ENCODE measurements around the gene CCL22.
"Not testable (repeated sequence)": the region's sequence is repeated elsewhere in the genome, so short reads cannot be mapped to it uniquely, and the experiment has no call there.

Gene CCL22

DNA sequence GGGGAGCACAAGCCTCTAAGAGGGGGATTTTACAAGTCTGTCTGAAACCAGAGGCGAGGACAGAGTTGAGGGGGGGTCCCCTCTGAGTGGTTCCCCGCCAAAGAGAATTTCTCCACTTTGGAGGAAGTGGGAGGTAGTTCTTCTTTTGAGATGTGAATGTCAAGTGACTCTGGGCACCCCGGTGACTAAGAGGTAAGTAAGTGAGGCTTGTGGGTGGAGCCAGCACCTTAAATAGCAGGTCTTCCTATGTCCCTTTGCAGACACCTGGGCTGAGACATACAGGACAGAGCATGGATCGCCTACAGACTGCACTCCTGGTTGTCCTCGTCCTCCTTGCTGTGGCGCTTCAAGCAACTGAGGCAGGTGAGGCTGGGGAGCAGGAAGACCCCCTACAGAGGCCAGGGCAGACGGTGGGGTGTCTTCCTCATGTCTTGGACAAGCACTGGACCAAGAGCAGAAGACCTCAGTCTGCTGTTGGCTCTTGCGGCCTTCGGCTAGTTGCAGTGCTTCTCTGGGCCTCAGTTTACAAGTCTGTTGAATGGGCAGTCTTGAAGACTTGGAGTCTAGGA is at the start of gene CCL22:
TSS of gene CCL22 (plus strand) at position 257 of the 569 bp plus-strand sequence. CDS start at position 291, 34 bp downstream.
- DNase-seq (ENCODE audit: low read depth in 3 of 3): no peak

DNA sequence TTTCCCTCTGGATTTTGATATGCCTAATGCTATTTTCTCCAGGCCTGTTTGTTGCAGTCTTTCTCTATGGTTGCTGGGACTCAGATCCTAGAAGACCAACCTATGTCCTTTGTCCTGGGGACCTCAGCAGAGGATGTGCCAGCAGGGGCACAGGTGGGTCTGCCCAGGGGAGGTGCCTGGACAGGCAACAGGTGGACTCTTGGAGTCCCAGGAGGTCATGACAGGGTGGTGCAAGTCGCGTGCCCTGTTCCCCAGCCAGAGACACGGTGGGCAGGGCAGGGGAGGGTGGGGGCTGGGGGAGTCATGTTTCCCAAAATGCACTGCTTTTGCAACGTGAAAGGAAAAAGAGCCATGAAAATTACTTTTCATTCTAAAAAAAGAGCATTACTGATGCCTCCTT is 47.8 kb upstream of the CCL22 start:
- no peak for DNase-seq (ENCODE audit: low read depth in 3 of 3)

DNA sequence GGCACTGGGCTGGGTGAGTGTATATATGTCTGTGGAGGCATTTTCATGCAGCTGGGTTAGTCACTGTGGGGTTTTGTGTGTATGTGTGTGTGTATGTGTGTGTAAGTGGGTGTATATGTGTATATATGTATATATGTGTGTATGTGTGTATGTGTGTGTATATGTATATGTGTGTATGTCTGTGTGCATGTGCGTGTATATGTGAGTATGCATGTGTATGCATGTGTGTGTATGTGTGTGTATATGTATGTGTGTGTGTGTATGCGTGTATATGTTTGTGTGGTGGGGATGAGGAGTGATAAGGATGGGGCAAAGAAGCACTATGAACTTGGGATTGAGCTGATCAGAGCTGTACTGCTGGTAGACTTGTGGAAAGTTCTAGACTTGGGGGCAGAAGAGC is 45.1 kb upstream of the CCL22 start:
- DNase-seq (ENCODE audit: low read depth in 3 of 3): no peak

GRCh38 chr16:57314161-57314785 is 44.3 kb upstream of the CCL22 start:
- no peak for DNase-seq (ENCODE audit: low read depth in 3 of 3)

DNA sequence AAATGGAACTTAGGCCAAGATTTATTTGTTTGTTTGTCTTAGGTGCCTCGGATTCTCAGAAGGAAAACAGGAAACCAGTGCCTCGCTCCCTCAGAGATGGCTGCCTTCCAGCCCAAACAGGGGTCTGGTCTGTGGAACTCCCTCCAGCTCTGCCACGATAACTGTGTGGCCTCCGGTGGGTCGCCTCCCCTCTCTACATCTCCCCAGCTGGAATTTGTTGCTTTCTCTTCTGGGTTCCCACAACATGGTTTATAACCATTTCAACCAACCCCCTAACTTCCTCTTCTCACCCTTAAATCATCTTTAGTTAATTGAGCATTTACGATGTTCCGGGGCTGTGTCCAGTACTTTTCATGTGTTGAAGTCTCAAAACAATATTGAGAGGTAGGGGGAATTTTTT is 43.2 kb upstream of the CCL22 start:
- DNase-seq (ENCODE audit: low read depth in 3 of 3): no peak

DNA sequence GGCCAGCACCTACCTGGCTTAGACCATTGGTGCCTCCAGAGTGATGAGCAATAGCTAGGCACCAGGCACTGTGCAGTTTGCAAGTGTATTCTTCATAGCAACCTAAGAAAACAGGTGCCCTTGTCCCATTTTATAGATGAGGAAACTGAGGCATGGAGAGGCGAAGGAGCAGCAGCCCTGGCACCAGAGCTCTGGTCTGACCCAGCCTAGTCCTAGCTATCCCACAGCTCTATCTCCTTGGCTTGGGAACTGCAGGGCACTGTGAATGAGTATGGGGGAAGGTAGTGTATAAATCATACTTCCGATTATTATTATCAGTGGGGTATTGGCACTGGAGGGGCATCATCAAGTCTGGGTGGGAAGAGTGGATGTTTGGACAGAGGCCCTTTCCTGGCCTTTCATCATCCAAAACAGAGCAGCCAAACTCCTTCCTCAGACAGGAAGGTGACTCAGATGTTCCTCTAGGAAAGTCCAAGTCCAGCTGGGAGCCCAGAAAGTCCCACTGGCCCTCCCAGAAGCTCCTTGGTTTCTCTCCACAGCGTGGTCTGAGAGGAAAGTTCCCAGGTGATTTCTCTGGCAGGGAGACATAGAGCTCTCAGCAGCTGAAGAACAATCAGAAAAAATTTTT is 42.1 kb upstream of the CCL22 start:
- DNase-seq (ENCODE audit: low read depth in 3 of 3): no peak

DNA sequence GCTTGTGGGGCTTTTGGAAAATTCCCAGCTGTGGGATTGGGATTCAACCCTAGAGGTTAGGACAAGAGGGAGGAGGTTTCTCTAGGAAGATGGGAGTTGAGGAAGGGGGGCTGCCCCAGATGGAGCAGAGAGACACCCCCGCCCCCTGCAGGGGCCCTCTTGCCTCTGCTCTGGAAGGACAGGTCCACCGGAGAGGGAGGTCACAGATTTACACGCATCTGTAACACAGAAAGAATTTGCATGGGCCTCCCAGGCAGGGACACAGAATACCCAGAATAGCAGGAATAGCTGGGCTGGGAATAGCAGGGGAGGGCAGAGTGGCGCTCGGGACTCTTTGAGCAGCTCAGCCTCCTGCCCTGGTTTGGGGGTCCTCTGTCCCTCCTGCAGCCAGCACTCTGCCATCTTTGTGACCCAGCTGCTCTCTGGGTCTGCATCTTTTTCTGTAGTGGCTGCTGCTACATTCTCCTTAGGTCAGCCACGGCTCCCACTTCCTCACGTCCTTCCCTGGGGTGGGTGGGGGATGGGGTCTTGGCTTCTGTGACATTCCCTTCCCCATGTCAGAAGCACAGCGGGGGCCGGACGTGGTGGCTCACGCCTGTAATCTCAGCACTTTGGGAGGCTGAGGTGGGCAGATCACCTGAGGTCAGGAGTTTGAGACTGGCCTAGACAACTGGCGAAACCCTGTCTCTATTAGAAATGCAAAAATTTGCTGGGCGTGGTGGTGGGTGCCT is 40.2 kb upstream of the CCL22 start:
- DNase-seq (ENCODE audit: low read depth in 3 of 3): no peak

GRCh38 chr16:57319646-57320045 is 38.9 kb upstream of the CCL22 start:
- no peak for DNase-seq (ENCODE audit: low read depth in 3 of 3)

GRCh38 chr16:57324749-57325148 is 33.8 kb upstream of the CCL22 start:
- no peak for DNase-seq (ENCODE audit: low read depth in 3 of 3)

DNA sequence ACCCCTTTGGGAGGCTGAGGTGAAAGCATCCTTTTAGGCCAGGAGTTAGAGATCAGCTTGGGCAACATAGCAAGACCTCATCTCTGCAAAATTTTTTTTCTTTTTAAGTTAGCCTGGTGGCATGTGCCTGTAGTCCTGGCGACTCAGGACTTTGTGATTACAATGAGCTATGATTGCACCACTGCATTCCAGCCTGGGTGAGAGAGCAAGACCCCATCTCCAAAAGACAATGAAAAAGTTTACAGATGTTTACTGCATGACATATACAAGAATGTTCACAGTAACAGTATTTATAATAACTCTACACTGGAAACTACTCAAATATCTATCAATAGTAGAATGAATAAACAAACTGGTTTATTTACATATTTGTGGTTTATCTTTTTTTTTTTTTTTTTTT is 33.1 kb upstream of the CCL22 start:
- no peak for DNase-seq (ENCODE audit: low read depth in 3 of 3)

GRCh38 chr16:57329718-57330327 is 28.8 kb upstream of the CCL22 start:
- no peak for DNase-seq (ENCODE audit: low read depth in 3 of 3)

GRCh38 chr16:57331355-57331754 is 27.2 kb upstream of the CCL22 start:
- DNase-seq (ENCODE audit: low read depth in 3 of 3): no peak

GRCh38 chr16:57333402-57333801 is 25.2 kb upstream of the CCL22 start:
- DNase-seq (ENCODE audit: low read depth in 3 of 3): no peak

DNA sequence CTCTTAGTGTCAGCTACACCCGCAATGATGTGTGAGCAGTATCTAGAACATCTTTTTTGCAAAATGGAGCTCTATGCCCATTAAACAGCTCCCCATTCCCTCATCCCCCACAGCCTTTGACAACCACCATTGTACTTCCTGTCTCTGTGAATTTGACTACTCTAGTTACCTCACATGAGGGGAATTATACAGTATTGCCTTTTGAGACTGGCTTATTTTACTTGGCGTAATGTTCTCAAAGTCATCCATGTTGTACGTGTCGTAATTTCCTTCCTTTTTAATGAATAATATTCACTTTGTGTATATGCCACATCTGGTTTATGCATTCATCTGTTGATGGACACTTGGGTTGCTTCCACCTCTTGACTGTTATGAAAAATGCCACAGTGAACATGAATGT is 23.2 kb upstream of the CCL22 start:
- DNase-seq (ENCODE audit: low read depth in 3 of 3): no peak

DNA sequence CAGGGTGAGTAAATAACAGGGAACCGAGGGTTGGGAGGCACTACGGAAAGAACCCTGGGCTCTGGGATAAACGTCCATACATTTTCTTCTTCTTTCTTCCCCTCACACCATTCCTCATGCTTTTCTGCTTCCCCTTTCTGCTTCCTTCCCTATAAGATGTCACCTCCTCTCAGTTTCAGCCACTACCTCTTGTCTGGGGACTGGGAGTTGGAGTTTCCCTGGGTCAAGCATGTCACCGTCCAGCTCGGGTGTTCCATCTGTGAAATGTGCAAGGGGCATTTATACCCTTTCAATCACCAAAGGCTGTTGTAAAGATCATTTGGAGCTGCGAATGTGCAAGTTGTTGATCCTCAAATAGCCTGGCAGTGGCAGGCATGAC is 17.5 kb upstream of the CCL22 start:
- DNase-seq (ENCODE audit: low read depth in 3 of 3): no peak

- no peak for DNase-seq (ENCODE audit: low read depth in 3 of 3)
Measured at GRCh38 chr16:57341441-57342303, 16.9 kb upstream of the CCL22 start.

DNA sequence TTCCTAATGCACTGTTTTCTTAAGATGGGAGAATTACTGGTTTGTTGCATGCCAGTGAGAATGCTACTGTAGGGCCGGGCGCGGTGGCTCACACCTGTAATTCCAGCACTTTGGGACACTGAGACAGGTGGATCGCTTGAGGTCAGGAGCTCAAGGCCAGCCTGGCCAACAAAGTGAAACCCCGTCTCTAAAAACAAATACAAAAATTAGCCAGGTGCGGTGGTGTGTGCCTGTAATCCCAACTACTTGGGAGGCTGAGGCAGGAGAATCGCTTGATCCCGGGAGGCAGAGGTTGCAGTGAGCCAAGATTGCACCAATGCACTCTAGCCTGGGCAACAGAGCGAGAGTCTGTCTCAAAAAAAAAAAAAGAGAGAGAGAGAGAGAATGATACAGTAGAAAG is 16.0 kb upstream of the CCL22 start:
- DNase-seq (ENCODE audit: low read depth in 3 of 3): not testable (repeated sequence)

DNA sequence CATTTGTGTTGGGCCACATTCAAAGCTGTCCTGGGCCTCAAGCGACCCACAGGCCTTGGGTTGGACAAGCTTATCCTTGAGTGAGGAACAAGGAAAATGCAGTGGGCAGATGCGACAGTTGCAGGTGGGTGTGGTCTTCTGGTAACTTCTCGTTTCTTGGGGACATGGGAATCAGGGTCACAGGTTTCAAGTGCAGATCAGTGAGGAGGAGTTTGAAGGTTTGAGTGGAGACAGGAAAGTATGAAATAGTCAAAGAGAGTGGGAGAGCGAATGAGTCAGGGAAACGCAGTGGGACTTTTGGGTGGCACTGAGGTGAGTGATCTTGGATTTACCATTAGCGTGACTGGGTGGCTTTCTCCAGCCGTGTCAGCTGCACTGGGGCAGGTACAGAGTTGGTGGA is 15.4 kb upstream of the CCL22 start:
- no peak for DNase-seq (ENCODE audit: low read depth in 3 of 3)

DNA sequence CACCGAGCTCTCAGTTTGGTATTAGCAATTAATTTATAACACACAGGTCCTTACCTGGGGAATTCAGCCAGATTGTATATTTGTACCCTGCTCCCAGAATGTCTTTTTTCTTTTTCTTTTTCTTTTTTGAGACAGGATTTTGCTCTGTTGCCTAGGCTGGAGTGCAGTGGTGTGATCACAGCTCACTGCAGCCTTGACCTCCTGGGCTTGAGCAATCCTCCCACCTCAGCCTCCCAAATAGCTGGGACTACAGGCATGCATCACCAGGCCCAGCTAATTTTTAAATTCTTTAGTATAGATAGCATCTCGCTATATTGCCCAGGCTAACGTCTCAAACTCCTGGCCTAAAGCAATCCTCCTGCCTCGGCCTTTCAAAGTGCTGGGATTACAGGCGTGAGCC is 14.5 kb upstream of the CCL22 start:
- DNase-seq (ENCODE audit: low read depth in 3 of 3): not testable (repeated sequence)

- no peak for DNase-seq (ENCODE audit: low read depth in 3 of 3)
Measured at GRCh38 chr16:57345021-57345420, 13.6 kb upstream of the CCL22 start.

DNA sequence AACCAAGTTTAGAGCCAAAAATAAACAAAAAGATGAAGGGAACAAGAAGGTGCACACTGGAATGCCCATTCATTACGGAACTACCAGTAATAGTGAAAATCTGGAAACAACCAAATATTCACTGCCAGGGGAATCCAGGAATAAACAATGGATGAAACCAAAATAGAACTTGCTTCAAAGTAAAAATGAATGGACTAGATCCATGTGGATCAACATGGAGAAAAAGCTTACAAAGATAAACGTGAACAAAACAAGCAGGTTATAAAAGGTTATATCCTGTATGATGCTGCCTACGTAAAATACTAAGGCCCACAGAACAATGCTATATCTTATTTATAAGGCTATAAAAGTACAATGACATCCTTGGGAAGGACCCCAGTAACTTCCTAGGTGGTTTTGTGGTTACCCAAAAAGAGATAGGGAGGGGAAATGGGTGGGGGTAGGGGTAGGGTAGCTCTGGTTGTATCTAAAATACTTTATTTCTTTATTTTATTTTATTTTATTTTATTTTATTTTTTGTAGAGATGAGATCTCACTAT is 12.8 kb upstream of the CCL22 start:
- no peak for DNase-seq (ENCODE audit: low read depth in 3 of 3)
